ENCODE data around the gene TANC1.

The TANC1 gene

DNA sequence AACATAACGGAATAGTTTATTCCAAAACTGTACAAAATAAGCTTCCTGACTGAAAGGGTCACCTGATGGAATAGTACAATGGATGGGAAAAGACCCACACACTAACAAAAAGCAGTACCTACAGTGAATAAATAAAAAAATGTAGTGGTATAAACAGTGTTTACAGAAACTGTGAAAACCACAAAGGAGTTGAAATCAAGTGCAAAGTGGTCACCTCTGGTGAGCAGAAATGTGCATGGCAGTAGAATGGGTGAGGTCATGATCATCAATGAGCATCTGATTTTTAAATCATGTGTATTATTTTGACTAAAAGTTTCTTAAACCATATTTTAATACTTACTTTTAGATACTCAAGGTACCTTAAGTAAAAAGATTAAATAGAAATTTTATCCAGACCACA lies 306.7 kb downstream of the TANC1 start:
- TF ChIP-seq, protein P1, sequence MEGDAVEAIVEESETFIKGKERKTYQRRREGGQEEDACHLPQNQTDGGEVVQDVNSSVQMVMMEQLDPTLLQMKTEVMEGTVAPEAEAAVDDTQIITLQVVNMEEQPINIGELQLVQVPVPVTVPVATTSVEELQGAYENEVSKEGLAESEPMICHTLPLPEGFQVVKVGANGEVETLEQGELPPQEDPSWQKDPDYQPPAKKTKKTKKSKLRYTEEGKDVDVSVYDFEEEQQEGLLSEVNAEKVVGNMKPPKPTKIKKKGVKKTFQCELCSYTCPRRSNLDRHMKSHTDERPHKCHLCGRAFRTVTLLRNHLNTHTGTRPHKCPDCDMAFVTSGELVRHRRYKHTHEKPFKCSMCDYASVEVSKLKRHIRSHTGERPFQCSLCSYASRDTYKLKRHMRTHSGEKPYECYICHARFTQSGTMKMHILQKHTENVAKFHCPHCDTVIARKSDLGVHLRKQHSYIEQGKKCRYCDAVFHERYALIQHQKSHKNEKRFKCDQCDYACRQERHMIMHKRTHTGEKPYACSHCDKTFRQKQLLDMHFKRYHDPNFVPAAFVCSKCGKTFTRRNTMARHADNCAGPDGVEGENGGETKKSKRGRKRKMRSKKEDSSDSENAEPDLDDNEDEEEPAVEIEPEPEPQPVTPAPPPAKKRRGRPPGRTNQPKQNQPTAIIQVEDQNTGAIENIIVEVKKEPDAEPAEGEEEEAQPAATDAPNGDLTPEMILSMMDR (IDR thresholded peaks at IDR 0.05; ENCODE audit: borderline replicate concordance, insufficient read depth, low read depth, low read length): no peak
- no peak overlapping the region for H3K4me3 ChIP-seq (ENCODE audit: low read depth, low read length)

DNA sequence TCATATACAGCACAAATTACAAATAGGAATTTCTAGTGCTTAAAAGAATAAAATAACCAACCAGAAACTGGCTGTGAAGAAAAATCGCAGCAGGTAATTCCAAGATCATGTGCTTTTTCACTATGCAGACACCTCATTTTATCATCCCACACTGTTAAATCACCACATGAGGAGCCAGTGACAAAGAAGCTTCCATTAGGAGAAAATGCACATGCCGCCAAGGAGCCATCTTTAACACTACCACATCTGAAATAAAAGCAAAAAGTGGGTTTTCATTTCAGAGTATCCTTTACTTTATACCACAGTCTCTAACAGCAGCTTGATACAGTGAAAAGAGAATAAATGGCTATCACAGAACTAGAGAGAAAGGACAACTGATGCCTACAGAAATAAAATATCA lies 311.3 kb downstream of the TANC1 start:
- TF ChIP-seq, protein P1 (IDR thresholded peaks at IDR 0.05; ENCODE audit: borderline replicate concordance, insufficient read depth, low read depth, low read length): no peak
- H3K4me3 ChIP-seq (ENCODE audit: low read depth, low read length): no peak overlapping the region

DNA sequence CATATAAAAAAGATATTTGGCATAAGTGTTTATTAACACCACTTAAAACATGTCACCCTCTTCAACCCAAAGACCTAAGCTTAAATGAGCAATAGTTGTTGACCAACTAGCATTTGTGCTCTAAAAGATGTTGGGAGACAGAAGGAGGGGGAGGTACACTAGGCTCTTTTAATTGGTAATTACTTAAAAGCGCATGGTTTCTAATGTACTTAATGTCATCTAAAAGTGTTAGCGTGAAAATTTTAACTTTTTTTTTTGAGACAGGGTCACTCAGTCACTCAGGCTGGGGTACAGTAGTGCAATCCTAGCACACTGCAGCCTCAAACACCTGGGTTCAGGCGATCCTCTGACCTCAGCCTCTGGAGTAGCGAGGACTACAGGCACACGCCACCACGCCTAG lies 312.6 kb downstream of the TANC1 start:
- no peak overlapping the region for H3K4me3 ChIP-seq (ENCODE audit: low read depth, low read length)
- TF ChIP-seq, protein P1 (IDR thresholded peaks at IDR 0.05; ENCODE audit: borderline replicate concordance, insufficient read depth, low read depth, low read length): no peak

Data from GM12875 (cell line).